ENCODE results near the gene MLEC. TPM values are rescaled to one million over a fixed set of nuclear protein-coding genes. Genes with fewer than 3 reads are reported as not detected.
A peak's percentile ranks its signal among the peaks of the same experiment; 100 is the strongest.

Gene MLEC
- total and polyA plus RNA-seq, 2 of the 13 experiments (the other 11 are each of a cell fraction or from before 2014, with no cell fraction given): 49.8 to 156 TPM

- 0 out of 2 replicates have a peak, but pooled peaks have one; percentile 45 for TF ChIP-seq BCL3 (CRISPR knock-in tag; IDR thresholded peaks at IDR 0.05)
- no peak for TF ChIP-seq SKI (IDR thresholded peaks at IDR 0.05; ENCODE audit: partially characterized antibody)
- TF ChIP-seq E2F2 (CRISPR knock-in tag; IDR thresholded peaks at IDR 0.05; ENCODE audit: borderline replicate concordance): no peak
- TF ChIP-seq SIX1 (CRISPR knock-in tag; IDR thresholded peaks at IDR 0.05; ENCODE audit: borderline replicate concordance): no peak
- TF ChIP-seq ZSCAN12 (CRISPR knock-in tag; IDR thresholded peaks at IDR 0.05): no peak
- no peak for TF ChIP-seq IRF2 (CRISPR knock-in tag; IDR thresholded peaks at IDR 0.05)
- no peak for TF ChIP-seq ZNF672 (CRISPR knock-in tag; IDR thresholded peaks at IDR 0.05)
- peak; percentile 28; the same call in 1 of the 2 replicates for TF ChIP-seq CTCF (CRISPR knock-in tag; IDR thresholded peaks at IDR 0.05)
- no peak for TF ChIP-seq KDM3A (CRISPR knock-in tag; IDR thresholded peaks at IDR 0.05; ENCODE audit: low read depth)
- TF ChIP-seq ZFY (CRISPR knock-in tag; IDR thresholded peaks at IDR 0.05): peak; percentile 44
- no peak for TF ChIP-seq ZNF577 (CRISPR knock-in tag; IDR thresholded peaks at IDR 0.05; ENCODE audit: borderline replicate concordance, low read depth)
- TF ChIP-seq KLF6 (CRISPR knock-in tag; IDR thresholded peaks at IDR 0.05): no peak
- TF ChIP-seq MED13 (CRISPR knock-in tag; IDR thresholded peaks at IDR 0.05): 0 out of 2 replicates have a peak, but pooled peaks have one; percentile 55
- TF ChIP-seq GPN1 (CRISPR knock-in tag; IDR thresholded peaks at IDR 0.05; ENCODE audit: borderline replicate concordance): no peak
- TF ChIP-seq RFX1 (IDR thresholded peaks at IDR 0.05): no peak
- no peak for TF ChIP-seq KMT2B (CRISPR knock-in tag; IDR thresholded peaks at IDR 0.05)
- no peak for TF ChIP-seq ZIK1 (CRISPR knock-in tag; IDR thresholded peaks at IDR 0.05; ENCODE audit: borderline replicate concordance, low read depth)
- TF ChIP-seq ZBTB3 (CRISPR knock-in tag; IDR thresholded peaks at IDR 0.05; ENCODE audit: borderline replicate concordance, low read depth): no peak
- TF ChIP-seq ZNF546 (CRISPR knock-in tag; conservative IDR thresholded peaks at IDR 0.05): no peak
- TF ChIP-seq HBP1 (CRISPR knock-in tag; IDR thresholded peaks at IDR 0.05; ENCODE audit: low read depth): no peak
- no peak for TF ChIP-seq NCOR1 (IDR thresholded peaks at IDR 0.05; ENCODE audit: borderline replicate concordance, low read length)
- TF ChIP-seq JUND (CRISPR knock-in tag; IDR thresholded peaks at IDR 0.05): no peak
- no peak for TF ChIP-seq ZFP37 (CRISPR knock-in tag; IDR thresholded peaks at IDR 0.05; ENCODE audit: borderline replicate concordance)
Measured at GRCh38 chr12:120640861-120641833, 45.8 kb upstream of the MLEC start (continued).
